ENCODE results near the gene POLN.
"Not testable (repeated sequence)": the region's sequence is repeated elsewhere in the genome, so short reads cannot be mapped to it uniquely, and the experiment has no call there.

POLN gene

DNA sequence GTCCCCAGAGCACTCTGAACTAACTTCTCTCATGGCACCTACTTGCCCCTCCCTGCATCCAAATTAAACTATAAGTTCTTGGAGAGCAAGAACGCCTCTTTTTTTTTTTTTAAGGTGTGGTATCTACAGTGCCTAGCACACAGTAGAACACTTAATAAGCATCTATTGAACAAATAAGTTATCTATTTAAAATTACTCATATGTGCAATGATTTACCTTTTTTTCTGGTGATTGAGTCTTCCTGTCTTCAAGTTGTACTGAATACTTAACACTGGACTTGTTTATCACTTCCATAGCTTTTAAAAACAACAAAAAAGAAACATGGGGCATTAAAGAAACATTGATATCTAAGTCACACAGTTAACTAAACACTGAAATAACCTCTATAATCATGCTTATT is 29.1 kb downstream of the POLN start:
- no peak for DNase-seq

DNA sequence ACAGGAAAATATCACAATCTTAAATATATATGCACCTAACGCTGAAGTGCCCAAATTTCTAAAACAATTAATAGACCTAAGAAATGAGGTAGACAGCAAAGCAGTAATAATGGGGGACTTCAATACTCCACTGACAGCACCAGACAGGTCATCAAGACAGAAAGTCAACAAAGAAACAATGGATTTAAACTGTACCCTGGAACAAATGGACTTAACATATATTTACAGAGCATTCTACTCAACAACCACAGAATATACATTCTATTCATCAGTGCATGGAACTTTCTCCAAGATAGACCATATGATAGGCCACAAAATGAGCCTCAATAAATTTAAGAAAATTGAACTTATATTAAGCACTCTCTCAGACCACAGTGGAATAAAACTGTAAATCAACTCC is 39.1 kb downstream of the POLN start:
- DNase-seq = not testable (repeated sequence)

GRCh38 chr4:2194496-2194895 is 47.4 kb downstream of the POLN start:
- no peak for DNase-seq

GRCh38 chr4:2193326-2193725 is 48.6 kb downstream of the POLN start:
- no peak for DNase-seq

DNA sequence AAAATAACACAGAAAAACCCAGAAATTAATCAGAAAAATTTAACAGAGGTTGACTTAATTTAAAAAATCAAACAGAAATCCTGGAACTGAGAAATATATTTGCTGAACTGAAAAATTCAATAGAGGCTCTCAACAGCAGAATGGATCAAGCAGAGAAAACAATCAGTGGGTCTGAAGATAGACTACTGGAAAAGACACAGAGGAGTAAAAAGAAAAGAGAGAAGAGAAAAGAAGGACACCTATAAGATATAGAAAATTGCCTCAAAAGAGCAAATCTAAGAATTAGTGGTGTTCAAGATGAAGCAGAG is 55.1 kb downstream of the POLN start:
- no peak for DNase-seq

- peak; percentile 50 for DNase-seq
These were observed 55.6 kb downstream of the POLN start for GRCh38 chr4:2186133-2186864.

DNA sequence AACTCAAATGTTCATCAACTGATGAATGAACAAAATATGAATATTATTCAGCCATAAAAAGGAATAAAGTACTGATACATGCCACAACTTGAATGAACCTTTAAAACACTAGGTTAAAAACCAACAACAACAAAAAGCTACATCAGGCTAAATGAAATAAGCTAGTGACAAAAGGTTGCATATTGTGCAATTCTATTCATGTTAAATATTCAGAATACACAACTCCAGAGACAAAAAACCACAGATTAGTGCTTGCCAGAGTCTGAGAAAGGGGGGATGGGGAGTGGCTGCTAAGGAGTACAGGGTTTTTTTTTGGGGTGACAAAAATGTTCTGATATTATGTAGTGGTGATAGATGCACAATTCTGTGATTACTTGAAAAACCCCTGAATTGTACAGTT is 58.5 kb downstream of the POLN start:
- DNase-seq = no peak

DNA sequence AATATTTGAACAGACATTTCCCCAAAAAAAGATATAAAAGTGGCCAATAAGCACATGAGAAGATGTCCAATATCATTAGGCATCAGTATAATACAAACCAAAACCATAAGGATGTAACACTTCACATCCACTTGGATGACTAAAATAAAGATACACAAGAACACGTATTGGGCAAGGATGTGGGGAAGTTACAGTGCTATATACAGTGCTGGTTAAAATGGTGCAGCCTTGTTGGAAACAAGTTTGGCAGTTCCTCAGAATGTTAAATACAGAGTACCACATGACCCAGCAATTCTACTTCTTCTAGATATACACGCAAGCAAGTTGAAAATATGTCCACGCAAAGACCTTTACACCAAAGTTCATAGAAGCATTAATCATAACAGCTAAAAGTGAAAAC is 58.9 kb downstream of the POLN start:
- DNase-seq = no peak

- no peak for DNase-seq
These were observed 61.5 kb downstream of the POLN start for GRCh38 chr4:2180410-2180809.

DNA sequence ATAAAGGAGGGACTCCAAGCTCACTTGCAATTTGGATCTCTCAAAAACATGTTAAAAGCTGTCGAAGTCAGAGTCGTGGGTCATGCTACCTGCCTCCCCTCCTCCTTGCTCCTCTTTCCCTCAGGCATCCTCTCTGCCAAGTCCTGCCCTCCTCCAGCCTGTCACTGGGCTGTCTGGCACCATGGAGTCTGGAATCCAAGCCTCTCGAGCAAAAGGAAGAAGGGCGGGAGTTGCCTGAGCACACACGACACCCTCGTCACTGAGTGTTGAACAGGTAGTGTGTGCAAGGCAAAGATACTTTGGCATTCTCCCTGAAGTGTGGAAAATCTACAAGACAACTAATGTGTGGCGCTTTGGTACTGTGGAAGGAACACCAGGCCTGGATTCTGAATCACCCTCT is 62.2 kb downstream of the POLN start:
- DNase-seq = no peak

GRCh38 chr4:2178986-2179385 is 62.9 kb downstream of the POLN start:
- DNase-seq = no peak

- DNase-seq = no peak
These were observed 64.4 kb downstream of the POLN start for GRCh38 chr4:2177443-2178093.

- no peak for DNase-seq
These were observed 65.8 kb downstream of the POLN start for GRCh38 chr4:2175990-2176698.

DNA sequence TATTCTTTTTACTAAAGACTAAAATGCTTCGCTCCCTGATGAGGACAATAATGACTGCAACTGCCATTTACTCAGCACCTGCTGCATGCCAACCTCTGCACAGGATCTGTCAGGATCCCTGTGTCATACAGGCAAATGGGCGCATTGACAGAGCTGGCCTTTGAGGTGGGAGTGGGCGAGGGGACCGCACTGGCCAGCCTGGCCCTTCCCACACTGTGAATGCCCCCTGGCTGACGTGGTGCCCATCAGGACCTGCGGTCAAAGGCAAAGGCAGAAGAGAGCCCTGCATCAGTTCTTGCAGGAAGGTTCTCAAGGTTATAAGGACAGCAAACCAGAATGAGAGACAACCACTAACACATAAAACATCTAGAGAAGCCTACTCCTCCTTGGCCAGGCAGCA is 67.9 kb downstream of the POLN start:
- no peak for DNase-seq

GRCh38 chr4:2172627-2173231 is 69.2 kb downstream of the POLN start:
- DNase-seq = no peak

DNA sequence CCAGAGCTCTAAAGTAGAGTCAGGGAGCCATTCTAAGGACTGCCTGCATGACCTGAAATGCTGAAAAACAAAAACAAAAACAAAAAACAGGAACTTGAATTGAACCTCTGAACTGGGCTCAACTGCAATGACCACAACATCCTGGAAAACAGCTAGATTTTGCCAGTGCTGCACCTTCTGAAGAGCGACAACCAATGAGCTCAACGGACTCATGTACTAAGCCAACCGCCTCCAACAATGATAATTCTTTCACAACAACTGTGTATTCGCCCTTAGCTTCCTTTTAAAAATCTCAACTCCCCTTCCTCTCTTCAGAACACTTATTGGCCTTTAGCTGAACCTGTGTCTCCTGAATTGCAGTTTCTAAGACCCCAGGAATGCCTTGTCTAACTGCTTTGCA is 69.8 kb downstream of the POLN start:
- no peak for DNase-seq

DNA sequence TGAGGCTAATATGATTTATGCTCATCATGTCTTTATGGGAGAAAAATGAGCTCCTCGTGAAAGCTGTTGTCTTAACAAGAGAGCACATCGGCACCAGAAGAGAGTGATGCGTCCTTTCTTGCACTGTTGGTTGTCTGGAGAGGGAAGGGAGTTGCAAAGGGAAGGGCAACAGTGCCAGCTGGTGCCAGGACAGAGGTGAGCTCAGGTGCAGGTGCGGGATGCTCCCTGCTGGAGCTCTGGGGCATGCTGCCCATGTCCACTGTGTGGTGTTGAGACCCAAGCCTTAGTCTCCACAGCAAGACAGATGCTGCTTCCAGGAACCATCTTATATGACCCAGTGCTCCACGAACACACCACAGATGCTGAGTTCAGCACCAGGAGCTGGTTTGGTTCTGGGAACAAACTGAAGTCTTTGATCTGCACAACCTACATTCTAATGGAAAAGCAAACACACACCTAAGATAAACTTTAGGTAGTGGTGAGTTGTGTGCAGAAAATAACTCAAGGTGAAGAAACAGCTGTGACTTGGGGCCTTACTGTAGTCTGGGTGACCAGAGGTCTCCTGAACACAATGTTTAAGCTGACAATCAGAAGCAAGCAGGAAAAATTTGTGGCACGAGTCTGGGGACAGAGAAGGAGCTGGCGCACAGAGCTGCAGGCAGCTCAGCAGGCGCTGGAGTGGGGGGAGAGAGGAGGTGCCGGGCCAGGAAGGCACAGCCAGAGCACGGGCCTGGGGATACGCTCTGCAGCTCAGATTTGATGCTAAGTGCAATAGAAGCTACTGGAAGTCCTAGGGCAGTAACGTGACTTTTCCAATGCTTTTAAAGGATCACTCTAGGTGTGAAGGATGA is 73.2 kb downstream of the POLN start:
- no peak for DNase-seq

DNA sequence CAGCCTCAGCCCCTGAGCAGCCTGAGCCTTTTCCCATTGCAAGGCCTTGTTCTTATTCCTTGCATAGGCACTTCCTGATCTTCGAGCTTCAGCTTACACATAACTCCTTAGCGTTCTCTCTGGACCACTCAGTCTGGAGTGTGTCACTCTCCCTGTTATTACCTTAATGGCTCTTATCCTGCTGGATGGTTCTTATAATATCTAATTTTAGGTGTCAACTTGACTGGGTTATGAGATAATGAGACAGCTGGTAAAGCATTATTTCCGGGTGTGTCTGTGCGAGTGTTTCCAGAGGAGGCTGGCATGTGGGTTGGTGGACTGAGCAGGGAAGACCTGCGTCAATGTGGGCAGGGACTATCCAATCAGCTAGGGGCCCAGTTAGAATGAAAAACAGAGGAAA is 75.7 kb downstream of the POLN start:
- DNase-seq = no peak

- DNase-seq = no peak
These were observed 76.5 kb downstream of the POLN start for GRCh38 chr4:2165391-2165790.

GRCh38 chr4:2163311-2163821 is 78.6 kb downstream of the POLN start:
- no peak for DNase-seq

DNA sequence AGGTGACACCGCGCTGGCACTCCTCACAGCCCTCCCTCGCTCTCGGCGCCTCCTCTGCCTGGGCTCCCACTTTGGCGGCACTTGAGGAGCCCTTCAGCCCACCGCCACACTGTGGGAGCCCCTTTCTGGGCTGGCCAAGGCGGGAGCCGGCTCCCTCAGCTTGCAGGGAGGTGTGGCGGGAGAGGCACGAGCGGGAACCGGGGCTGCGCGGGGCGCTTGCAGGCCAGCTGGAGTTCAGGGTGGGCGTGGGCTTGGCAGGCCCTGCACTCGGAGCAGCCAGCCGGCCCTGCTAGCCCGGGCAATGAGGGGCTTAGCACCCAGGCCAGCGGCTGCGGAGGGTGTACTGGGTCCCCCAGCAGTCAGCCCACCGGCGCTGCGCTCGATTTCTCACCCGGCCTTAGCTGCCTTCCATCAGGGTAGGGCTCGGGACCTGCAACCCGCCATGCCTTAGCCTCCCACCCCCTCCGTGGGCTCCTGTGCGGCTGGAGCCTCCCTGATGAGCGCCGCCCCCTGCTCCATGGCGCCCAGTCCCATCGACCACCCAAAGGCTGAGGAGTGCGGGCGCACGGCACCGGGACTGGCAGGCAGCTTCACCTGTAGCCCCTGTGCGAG is 80.7 kb downstream of the POLN start:
- DNase-seq = not testable (repeated sequence)

DNA sequence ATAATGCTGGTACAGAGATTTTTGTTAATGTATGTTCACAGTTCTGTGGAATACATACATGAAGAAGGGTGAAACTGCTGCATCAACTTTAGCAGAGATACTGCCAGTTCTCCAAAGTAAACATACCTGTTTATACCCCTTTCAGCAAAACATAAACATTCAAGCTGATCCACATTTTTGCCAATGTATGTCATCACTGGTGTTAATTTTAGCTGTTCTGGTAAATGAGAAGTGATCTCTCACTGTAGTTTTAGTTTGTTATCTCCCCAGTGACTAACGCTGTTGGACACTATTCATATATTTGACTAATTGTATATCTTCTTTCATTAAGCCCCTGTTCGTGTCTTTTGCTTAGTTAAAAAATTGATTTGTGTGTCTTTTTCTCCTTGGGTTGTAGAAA is 82.0 kb downstream of the POLN start:
- DNase-seq = no peak
